NB4 (cell line): ENCODE measurements around the gene PPP1R9A.
"Not testable (repeated sequence)": the region's sequence is repeated elsewhere in the genome, so short reads cannot be mapped to it uniquely, and the experiment has no call there.

Experiments
- DNase-seq: peaks from one replicate; pipeline ENCODE4 v3.0.0; 2010; ENCODE audit warnings: low read depth
- H3K4me3 ChIP-seq: one replicate; pipeline ENCODE4 v1.5.1; 2011; ENCODE audit warnings: mild to moderate bottlenecking, low read depth, low read length, moderate library complexity
- CTCF ChIP-seq: IDR thresholded peaks from one replicate; pipeline ENCODE4 v1.5.1; 2012; ENCODE audit warnings: low read depth, low read length
- MAX ChIP-seq: IDR thresholded peaks from 2 replicates; pipeline ENCODE4 v1.6.1; 2011; ENCODE audit warnings: low read depth, low read length
- MYC ChIP-seq: IDR thresholded peaks from 2 replicates; pipeline ENCODE4 v1.6.1; 2011; ENCODE audit warnings: low read depth, low read length
- POLR2A ChIP-seq: IDR thresholded peaks from 2 replicates; pipeline ENCODE4 v1.6.1; 2011; ENCODE audit warnings: mild to moderate bottlenecking; ENCODE audit not compliant: insufficient read length; ENCODE audit errors: extremely low read depth

PPP1R9A gene

GRCh38 chr7:94996369-94996768 lies 89.0 kb downstream of the PPP1R9A start:
- TF ChIP-seq MYC (no peak), POLR2A (no peak), MAX (no peak), CTCF (no peak)
- H3K4me3 ChIP-seq: no peak overlapping the region
- DNase-seq: no peak

- no peak for TF ChIP-seq MAX
- DNase-seq: no peak
- no peak overlapping the region for H3K4me3 ChIP-seq
These were observed 90.2 kb downstream of the PPP1R9A start for GRCh38 chr7:94997547-94997946.

GRCh38 chr7:94998266-94999068 lies 91.1 kb downstream of the PPP1R9A start:
- TF ChIP-seq MYC (no peak), CTCF (no peak), MAX (no peak), POLR2A (no peak)
- H3K4me3 ChIP-seq: no peak overlapping the region
- no peak for DNase-seq

- no peak overlapping the region for H3K4me3 ChIP-seq
- DNase-seq: no peak
- TF ChIP-seq MAX (no peak), POLR2A (no peak), CTCF (no peak), MYC (no peak)
These were observed 91.6 kb downstream of the PPP1R9A start for GRCh38 chr7:94999069-94999351.

GRCh38 chr7:94999601-95000000 lies 92.2 kb downstream of the PPP1R9A start:
- not testable (repeated sequence) for DNase-seq

GRCh38 chr7:95001258-95001657 lies 93.9 kb downstream of the PPP1R9A start:
- no peak overlapping the region for H3K4me3 ChIP-seq
- TF ChIP-seq MAX: no peak
- TF ChIP-seq POLR2A: no peak
- TF ChIP-seq MYC: no peak
- no peak for TF ChIP-seq CTCF
- DNase-seq: no peak

More at GRCh38 chr7:94999601-95000000, 92.2 kb downstream of the PPP1R9A start:
- H3K4me3 ChIP-seq: not testable (repeated sequence)
